DMS79 (cell line): ENCODE measurements around the gene C20orf204.

Experiments
- DNase-seq: peaks from one replicate; lab custom pipeline; 2025; lab: John Stamatoyannopoulos, UW

C20orf204 gene

DNA sequence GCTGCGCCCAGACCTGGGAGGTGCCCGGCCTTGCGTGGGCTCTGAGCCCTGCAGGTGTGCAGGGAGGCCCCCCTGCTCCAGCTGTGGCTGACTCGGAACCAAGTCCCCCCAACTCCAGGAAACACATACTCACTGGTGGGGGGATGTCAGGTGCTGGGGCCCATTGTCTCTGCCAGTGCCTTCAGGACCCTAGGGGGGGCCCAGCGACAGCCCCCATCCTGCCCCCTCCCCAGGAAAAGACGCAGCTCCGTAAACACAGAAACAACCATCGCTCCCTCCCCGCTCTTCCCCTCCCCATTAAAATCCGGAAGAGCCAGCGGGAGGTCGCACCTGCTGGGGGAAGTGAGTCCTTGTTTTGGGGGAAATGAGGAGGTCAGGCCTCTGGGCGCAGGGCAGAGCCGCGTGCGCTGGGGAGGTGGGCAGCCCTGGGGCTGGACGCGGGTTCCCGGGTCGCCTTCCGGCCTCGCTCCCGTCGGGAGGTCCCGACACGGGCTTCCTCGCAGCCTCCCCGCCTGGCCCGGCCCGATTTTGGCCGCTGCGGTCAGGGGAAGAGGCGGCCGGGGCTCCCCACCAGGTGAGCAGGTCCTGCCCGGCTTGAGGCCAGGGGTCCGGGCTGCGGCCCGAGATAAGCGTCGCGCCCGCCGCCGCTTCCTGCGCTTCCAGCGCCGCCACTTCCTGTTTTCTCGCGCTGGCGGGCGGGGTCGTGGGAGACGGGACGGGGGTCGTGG, 6.2 kb downstream of the C20orf204 start:
- DNase-seq: no peak

- DNase-seq: no peak
Observed at GRCh38 chr20:64043768-64044167, 7.8 kb downstream of the C20orf204 start.

DNA sequence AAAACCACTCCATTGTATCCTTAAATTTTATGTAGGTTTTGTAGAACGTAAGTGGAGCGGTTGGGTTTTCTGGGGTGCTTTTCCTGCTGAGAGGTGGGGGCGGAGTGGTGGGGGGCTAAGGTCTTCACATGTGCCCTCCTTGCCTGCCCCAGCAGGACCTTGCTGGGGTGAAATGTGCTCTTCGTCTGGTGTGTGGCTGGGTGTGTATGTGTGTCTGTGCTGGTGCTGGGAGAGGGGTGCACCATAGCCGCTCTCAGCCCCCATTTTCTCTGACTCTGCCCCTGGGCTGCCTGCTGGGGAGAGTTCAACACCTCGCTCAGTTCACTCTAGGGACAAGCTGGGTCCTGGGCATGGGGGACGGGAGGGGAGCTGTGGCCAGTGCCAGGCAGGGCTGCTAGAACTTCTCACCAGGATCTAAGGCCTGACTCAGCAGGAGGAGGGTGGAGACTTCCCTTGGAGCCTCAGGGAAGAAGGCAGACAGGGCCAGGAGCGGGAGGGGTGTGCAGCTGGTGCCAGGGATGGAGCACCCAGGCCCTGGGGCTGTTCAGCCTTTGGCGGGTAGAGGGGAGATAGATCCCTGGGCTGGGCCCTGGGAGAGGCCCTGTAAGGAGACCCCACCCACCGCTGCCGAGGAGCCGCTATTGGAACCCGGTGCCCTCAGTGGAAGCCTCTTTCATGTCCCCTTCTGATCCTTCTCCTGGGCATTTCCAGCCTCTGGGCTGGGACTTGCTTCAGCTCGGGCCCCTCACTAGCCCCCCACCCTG, 8.7 kb downstream of the C20orf204 start:
- no peak for DNase-seq

DNA sequence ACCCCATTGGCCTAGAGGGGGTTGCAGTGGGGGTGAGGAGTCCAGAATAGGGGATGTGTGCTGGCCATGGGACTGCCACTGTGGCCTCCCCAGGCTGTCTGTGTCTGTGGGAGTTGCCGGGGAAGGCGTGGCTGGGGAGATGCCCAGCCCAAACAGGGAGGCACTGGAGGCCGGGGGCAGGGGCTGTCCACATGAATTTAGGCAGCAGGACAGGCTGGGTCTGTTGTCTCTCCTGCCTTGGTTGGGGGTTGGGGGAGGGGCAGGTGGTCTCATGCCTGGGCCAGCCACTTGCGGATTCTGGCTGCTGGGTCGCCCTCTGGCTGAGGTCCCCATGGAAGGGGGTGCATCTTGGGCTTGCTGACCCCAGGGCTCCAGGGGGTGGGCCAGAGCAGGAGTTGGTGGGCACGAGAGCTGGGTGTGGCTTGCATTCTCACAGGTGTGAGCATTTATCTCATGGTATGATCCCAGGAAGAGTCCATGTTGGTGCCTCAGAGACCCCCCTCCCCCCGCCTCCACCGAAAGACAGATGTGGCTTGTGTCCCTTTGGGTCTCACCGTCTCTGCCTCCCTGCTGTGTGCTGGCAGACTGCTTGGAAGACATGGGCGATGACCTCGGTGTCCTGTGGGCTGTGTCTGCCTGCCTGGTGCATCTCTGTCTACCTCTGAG, 9.5 kb downstream of the C20orf204 start:
- no peak for DNase-seq

GRCh38 chr20:64047046-64047389, 11.0 kb downstream of the C20orf204 start:
- no peak for DNase-seq

DNA sequence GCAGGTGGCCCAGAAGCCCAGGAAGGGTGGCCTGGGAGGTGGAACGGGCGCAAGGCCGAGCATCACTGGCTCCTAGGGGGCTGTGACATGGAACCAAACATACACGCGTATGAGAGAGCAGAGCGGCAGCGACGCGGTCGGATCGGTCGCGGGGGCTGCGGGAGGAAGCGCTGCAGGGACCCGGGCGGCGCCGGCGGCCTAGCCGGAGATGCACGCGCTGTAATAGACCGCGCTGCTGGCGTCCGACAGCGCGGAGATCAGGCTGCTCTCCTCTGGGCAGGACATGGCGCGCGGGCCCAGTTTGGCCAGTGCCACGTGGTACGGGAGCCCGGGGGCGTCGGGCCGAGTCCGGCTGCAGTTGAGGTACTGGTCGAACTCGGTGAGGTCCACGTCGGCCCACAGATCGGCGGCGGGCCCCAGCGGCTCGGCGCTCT, 12.0 kb downstream of the C20orf204 start:
- DNase-seq: no peak

DNA sequence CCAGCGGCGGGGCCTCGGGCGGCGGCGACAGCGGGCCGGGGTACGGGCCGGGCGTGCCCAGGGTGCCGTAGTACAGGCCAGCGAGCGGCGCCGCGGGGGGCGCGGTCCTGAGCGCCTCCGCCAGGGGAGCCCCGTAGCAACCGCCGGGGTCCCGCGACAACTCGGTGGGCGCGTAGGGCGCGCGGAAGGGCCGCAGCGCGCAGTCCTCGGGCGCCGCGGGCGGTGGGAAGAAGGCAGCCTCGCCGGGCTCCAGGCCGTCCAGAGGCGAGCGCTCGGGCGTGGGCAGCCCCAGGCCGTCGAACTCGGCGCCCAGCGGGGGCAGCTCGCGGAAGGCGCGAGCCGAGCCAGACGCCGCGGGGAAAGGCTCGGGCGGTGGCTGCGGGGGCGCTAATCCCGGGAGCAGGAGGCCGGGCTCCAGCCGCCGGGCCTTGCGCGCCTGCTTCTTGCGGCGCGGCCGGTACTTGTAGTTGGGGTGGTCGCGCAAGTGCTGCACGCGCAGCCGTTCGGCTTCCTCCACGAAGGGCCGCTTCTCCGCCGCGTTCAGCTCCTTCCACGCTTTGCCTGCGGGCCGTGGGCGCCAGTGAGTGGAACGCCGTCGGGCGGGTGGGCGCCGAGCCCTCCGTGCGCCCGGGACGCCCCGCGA, 12.5 kb downstream of the C20orf204 start:
- DNase-seq: no peak

- DNase-seq: no peak
Observed at GRCh38 chr20:64049060-64049877, 13.3 kb downstream of the C20orf204 start, which contains the start of gene SOX18. Gene SOX18, minus strand, starts transcription at chr20:64049639. Its CDS starts 123 bp downstream, at chr20:64049516.

- no peak for DNase-seq
Observed at GRCh38 chr20:64049878-64050260, 13.9 kb downstream of the C20orf204 start.

- no peak for DNase-seq
Observed at GRCh38 chr20:64050261-64051032, 14.5 kb downstream of the C20orf204 start.

GRCh38 chr20:64051033-64051452, 15.1 kb downstream of the C20orf204 start:
- no peak for DNase-seq

DNA sequence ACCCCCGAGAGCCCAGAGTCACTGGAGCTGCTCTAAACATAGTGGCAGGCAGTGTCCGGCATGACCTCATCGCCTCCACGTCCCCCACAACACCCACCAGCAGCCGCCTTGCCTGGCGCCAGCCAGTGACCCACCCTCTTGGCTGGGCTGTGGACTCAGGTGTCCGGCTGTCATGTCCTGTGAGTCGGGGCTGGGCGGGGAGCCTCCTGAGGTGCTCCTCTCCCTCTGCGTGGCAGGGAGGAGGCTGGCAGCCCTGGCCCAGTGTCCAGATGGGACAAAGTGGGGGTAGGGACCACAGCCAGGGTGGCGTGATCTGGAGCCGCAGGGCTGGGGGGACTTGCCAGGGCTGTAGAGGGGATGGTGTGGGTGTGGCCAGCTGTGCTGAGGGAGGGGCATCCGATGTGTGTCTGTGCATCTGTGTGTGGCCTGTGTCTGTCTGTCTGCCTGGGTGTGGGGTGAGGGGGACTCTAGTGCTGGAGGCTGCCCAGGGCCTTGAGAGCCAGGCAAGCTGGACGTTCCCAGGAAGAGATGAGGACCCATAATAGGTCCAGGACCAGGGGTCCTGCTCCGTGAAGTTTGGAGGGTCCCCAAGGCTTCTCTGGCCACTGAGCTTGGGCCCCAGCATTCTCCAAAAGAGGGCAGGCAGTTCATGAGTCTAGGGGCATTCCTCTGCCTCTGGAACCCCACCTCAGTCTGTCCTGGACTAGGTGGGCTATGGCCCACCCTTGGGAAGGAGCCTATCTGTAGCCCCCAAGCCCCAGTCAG, 15.8 kb downstream of the C20orf204 start:
- DNase-seq: no peak

- no peak for DNase-seq
Observed at GRCh38 chr20:64052326-64052722, 16.3 kb downstream of the C20orf204 start.

DNA sequence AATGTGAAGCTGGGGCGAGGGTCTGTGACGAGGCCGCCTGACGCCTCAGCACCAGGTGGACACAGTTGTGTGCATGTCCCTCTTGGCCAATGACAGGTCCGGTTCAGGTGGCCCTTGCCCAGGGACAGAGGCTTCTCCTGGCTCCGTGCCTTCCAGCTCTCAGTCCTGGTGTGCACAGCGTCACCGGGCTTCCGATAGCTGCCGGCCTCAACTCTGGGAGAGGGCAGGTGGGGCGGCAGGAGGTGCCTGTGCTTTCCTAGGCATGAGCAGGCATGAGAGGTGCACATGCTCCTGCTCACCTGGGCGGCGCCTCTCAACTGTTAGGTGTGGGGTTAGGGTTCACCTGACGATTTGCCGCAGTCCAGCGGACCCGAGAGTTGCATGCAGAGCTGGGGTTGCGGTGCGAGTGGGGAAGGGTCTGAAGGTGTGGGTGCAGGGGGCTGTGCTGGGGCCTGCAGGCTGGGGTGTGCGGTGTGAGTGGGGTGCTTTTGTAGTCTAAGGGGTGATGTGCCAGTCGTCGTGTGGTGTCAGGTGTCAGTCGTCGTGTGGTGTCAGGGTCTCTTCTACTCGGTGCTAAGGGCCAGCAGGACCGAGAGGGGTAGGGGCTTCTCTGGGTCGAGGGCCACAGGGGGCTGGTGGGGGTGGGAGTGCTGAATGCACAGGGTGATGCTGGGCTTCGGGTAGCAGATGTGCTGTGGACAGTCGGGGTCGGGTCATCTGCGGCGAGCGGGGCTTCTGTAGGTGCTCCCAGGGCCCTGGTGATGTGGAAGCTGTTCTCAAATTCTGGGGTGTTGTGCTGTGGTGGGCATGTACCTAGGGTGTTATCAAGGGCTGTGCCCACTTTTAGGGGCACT, 17.2 kb downstream of the C20orf204 start:
- no peak for DNase-seq

DNA sequence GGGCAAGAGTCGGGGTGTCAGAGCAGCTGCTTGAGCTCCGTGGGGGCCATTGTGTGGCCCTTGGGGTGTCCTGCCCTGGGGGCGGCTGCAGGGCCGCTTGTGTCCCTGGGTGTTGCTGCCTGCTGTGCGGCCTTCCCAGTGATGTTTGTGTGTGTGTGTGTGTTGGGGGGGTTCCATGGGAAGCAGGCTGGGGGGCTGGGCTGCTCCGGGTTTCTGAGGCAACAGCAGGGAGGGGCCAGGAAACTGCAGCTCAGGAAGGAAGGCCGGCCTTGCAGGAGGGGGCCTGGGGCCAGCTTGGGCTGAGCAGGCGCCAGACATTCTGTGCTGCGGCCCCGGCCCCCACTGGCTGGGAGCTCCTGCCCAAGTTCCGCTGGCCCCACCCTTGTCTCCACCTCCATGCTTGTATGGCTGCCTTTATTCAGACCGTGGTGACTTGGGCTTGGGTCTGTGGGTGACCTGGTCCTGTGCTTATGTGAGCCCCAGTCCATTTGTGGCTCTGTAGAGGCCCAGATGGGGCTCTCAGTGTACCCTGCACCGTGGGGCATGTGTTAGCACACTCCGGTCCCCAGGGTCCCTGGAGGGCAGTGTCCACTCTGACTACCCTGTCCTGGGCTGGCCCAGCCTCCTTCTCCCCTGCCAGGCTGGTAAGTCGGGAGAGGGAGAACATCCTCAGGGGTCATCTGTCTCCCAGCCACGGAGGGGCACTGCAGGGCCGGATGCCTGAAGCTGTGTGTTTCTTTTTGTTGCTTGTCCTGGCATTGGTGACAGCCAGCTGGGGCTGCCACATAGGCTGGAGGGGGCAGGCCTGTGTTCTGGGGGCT, 18.1 kb downstream of the C20orf204 start:
- no peak for DNase-seq

- no peak for DNase-seq
Observed at GRCh38 chr20:64055396-64055892, 19.5 kb downstream of the C20orf204 start.

DNA sequence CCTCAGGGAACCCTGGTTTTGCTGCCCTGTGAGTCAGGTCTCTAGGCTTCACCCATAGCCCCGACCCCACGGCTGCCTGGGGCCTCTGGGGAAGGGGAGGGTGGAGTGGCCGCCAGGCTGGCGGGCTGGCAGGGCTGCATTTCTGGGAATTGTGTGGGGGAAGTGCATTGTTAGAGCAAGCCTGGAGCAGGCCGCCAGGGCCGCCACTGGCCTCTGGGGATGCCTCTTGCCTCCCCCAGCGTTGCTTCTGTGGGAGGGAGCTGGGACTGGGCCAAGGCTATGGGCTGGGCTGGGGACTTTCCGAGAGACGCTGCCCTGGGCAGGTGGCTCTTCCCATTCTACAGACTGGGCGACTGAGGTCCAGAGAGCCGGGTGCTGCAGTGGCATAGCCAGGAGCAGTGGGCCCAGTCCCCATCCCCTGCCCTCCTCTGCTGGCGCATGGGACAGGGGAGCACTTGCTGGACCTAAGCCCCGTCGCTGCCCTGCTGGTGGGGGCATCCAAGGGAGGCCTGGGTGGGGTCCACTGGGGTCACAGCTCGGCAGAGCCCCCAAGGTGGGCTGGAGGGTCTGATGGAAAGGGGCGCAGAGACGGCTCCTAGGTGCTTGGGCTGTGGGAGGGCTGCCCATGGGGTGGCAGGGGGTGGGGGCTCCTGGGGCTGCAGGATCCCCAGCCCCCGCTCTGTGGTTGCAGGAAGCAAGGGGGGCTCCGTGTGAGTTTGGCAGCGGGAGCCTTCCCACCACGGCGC, 20.1 kb downstream of the C20orf204 start:
- no peak for DNase-seq

DNA sequence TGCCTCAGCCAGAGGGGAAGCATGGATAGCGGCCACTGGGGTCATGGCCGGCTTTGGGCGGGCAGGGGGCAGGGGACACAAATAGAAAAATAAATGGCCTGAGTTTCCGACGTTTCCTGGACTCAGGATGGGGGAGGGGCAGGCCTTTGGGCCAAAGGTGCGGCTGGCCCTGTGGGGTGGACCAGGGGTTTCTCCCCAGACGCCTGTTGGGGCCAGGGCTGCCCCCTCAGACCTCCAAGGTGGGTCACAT, 20.6 kb downstream of the C20orf204 start:
- DNase-seq: no peak
